ENCODE data around the gene UXS1.

The UXS1 gene

GRCh38 chr2:106073678-106074406, 120.3 kb downstream of the UXS1 start:
- TF ChIP-seq CTCF (IDR thresholded peaks at IDR 0.05; ENCODE audit: low read depth, low read length, missing control alignments) = no peak
- no peak overlapping the region for H3K4me3 ChIP-seq (ENCODE audit: low read depth, low read length)
- DNase-seq (ENCODE audit: low read depth) = no peak

DNA sequence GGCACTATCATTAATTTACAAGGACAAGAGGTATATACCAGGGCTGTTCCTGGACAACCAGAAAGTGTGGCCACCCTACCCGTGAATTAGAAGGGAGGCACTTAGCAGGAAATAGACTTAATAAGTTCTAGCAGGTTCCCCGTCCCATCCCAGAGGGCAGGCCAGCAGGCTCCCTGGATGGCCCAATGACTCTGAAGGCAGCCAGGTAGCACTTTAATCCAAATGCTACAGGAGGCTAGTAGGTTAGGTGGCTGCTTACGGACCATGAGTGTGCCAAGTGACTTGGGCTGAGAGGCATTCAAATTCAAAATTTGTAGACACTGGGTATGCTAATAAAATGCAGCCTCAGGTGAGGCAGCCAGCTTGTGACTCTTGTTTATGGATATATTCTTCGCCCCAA, 123.9 kb downstream of the UXS1 start:
- no peak for DNase-seq (ENCODE audit: low read depth)
- H3K4me3 ChIP-seq (ENCODE audit: low read depth, low read length) = no peak overlapping the region
- no peak for TF ChIP-seq CTCF (IDR thresholded peaks at IDR 0.05; ENCODE audit: low read depth, low read length, missing control alignments)

DNA sequence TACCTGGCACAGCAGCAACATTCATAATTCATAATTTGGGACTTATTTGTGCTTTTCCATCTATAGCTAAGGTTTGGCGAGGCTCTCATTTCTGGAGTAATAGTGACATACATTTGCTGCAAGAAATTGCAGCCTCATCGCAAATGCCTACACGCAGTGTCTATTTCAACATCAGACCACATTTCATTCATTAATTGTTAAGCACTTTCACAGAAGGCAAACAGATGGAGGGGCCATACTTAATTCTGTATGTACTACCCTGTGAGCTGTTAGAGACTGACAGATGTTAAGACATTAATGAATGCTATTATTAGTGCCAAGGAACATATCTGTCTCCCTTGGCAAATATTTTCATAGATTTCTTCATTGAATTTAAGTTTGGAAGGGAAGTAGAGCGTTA, 125.7 kb downstream of the UXS1 start:
- no peak overlapping the region for H3K4me3 ChIP-seq (ENCODE audit: low read depth, low read length)
- DNase-seq (ENCODE audit: low read depth) = no peak
- TF ChIP-seq CTCF (IDR thresholded peaks at IDR 0.05; ENCODE audit: low read depth, low read length, missing control alignments) = no peak

GRCh38 chr2:106065983-106066820, 127.9 kb downstream of the UXS1 start:
- DNase-seq (ENCODE audit: low read depth) = no peak
- TF ChIP-seq CTCF (IDR thresholded peaks at IDR 0.05; ENCODE audit: low read depth, low read length, missing control alignments) = no peak

DNA sequence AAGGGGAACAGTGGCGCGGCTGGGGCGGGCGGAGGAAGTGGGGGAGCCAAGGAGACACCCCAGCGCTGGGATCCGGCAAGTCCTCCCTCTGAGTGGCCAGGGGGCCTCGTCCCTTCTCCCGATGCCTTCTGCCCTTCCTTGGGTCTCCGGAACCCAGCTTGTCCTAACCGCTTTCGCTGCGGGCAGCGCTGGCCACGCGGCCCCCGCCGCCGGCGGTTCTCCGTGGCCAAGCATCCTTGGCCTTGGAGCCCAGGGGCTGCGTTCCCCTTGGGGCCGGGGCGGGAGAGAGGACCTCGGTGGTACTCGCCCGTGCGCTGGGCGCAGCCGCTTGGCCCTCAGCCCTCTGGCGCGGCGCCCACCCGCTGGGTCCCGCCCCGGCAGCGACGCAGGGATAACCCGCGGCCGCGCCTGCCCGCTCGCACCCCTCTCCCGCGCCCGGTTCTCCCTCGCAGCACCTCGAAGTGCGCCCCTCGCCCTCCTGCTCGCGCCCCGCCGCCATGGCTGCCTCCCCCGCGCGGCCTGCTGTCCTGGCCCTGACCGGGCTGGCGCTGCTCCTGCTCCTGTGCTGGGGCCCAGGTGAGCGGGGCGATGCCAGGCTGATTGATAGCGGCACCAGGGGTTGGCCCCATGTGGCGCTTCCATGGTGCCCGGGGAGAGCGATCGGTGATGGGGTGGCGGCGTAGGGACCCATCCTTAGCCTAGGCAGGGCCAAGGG, 128.7 kb downstream of the UXS1 start:
- TF ChIP-seq CTCF (IDR thresholded peaks at IDR 0.05; ENCODE audit: low read depth, low read length, missing control alignments) = no peak
- H3K4me3 ChIP-seq (ENCODE audit: low read depth, low read length) = no peak overlapping the region
- no peak for DNase-seq (ENCODE audit: low read depth)

More at GRCh38 chr2:106065983-106066820, 127.9 kb downstream of the UXS1 start:
- H3K4me3 ChIP-seq (ENCODE audit: low read depth, low read length) = no peak overlapping the region

GRCh38 chr2:106063181-106063580, 130.9 kb downstream of the UXS1 start:
- DNase-seq (ENCODE audit: low read depth) = no peak
- no peak overlapping the region for H3K4me3 ChIP-seq (ENCODE audit: low read depth, low read length)
- no peak for TF ChIP-seq CTCF (IDR thresholded peaks at IDR 0.05; ENCODE audit: low read depth, low read length, missing control alignments)

All from GM12864 (cell line).